Measurements from ENCODE around the gene ARF3.

ARF3 gene

GRCh38 chr12:48946943-48947342 is 10.3 kb downstream of the ARF3 start:
- no peak for TF ChIP-seq TEAD4 (IDR thresholded peaks at IDR 0.05)
- no peak for TF ChIP-seq EP300 (IDR thresholded peaks at IDR 0.05; ENCODE audit: borderline replicate concordance)
- no peak for TF ChIP-seq TCF12 (IDR thresholded peaks at IDR 0.05; ENCODE audit: low read depth)
- TF ChIP-seq, protein P1, sequence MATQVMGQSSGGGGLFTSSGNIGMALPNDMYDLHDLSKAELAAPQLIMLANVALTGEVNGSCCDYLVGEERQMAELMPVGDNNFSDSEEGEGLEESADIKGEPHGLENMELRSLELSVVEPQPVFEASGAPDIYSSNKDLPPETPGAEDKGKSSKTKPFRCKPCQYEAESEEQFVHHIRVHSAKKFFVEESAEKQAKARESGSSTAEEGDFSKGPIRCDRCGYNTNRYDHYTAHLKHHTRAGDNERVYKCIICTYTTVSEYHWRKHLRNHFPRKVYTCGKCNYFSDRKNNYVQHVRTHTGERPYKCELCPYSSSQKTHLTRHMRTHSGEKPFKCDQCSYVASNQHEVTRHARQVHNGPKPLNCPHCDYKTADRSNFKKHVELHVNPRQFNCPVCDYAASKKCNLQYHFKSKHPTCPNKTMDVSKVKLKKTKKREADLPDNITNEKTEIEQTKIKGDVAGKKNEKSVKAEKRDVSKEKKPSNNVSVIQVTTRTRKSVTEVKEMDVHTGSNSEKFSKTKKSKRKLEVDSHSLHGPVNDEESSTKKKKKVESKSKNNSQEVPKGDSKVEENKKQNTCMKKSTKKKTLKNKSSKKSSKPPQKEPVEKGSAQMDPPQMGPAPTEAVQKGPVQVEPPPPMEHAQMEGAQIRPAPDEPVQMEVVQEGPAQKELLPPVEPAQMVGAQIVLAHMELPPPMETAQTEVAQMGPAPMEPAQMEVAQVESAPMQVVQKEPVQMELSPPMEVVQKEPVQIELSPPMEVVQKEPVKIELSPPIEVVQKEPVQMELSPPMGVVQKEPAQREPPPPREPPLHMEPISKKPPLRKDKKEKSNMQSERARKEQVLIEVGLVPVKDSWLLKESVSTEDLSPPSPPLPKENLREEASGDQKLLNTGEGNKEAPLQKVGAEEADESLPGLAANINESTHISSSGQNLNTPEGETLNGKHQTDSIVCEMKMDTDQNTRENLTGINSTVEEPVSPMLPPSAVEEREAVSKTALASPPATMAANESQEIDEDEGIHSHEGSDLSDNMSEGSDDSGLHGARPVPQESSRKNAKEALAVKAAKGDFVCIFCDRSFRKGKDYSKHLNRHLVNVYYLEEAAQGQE (IDR thresholded peaks at IDR 0.05; ENCODE audit: low read depth), result no peak
- TF ChIP-seq FOXM1 (IDR thresholded peaks at IDR 0.05; ENCODE audit: borderline replicate concordance, low read depth), result no peak
- TF ChIP-seq TAF1 (IDR thresholded peaks at IDR 0.05; ENCODE audit: low read depth), result no peak
- TF ChIP-seq CEBPB (IDR thresholded peaks at IDR 0.05), result no peak
- TF ChIP-seq ZBTB7A (IDR thresholded peaks at IDR 0.05; ENCODE audit: low read depth), result no peak
- no peak for TF ChIP-seq CREB1 (IDR thresholded peaks at IDR 0.05; ENCODE audit: low read depth)
- no peak for TF ChIP-seq RAD21 (IDR thresholded peaks at IDR 0.05; ENCODE audit: low read depth)
- no peak for TF ChIP-seq NFIC (IDR thresholded peaks at IDR 0.05)
- TF ChIP-seq YY1 (IDR thresholded peaks at IDR 0.05; ENCODE audit: low read depth), result no peak
- TF ChIP-seq EGR1 (IDR thresholded peaks at IDR 0.05), result no peak
- TF ChIP-seq, protein P2, sequence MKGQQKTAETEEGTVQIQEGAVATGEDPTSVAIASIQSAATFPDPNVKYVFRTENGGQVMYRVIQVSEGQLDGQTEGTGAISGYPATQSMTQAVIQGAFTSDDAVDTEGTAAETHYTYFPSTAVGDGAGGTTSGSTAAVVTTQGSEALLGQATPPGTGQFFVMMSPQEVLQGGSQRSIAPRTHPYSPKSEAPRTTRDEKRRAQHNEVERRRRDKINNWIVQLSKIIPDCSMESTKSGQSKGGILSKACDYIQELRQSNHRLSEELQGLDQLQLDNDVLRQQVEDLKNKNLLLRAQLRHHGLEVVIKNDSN (IDR thresholded peaks at IDR 0.05), result no peak

GRCh38 chr12:48946205-48946604 is 11.1 kb downstream of the ARF3 start:
- TF ChIP-seq MAX (IDR thresholded peaks at IDR 0.05) (no peak), YY1 (IDR thresholded peaks at IDR 0.05; ENCODE audit: low read depth) (no peak), ZBTB7A (IDR thresholded peaks at IDR 0.05; ENCODE audit: low read depth) (no peak), FOXM1 (IDR thresholded peaks at IDR 0.05; ENCODE audit: borderline replicate concordance, low read depth) (no peak), TEAD4 (IDR thresholded peaks at IDR 0.05) (no peak)

- TF ChIP-seq FOXM1 (IDR thresholded peaks at IDR 0.05; ENCODE audit: borderline replicate concordance, low read depth) (no peak), NFIC (IDR thresholded peaks at IDR 0.05) (no peak), CREB1 (IDR thresholded peaks at IDR 0.05; ENCODE audit: low read depth) (no peak), YY1 (IDR thresholded peaks at IDR 0.05; ENCODE audit: low read depth) (no peak), EGR1 (IDR thresholded peaks at IDR 0.05) (no peak), TAF1 (IDR thresholded peaks at IDR 0.05; ENCODE audit: low read depth) (no peak), MAX (IDR thresholded peaks at IDR 0.05) (no peak), ZBTB7A (IDR thresholded peaks at IDR 0.05; ENCODE audit: low read depth) (no peak), TEAD4 (IDR thresholded peaks at IDR 0.05) (no peak), CEBPB (IDR thresholded peaks at IDR 0.05) (no peak), TCF12 (IDR thresholded peaks at IDR 0.05; ENCODE audit: low read depth) (no peak), RAD21 (IDR thresholded peaks at IDR 0.05; ENCODE audit: low read depth) (no peak), EP300 (IDR thresholded peaks at IDR 0.05; ENCODE audit: borderline replicate concordance) (no peak)
- TF ChIP-seq, protein P2 (IDR thresholded peaks at IDR 0.05), result no peak
- TF ChIP-seq, protein P1 (IDR thresholded peaks at IDR 0.05; ENCODE audit: low read depth), result no peak
These were observed 14.1 kb downstream of the ARF3 start for GRCh38 chr12:48943221-48943620.

- TF ChIP-seq, protein P2 (IDR thresholded peaks at IDR 0.05), result no peak
- no peak for TF ChIP-seq RAD21 (IDR thresholded peaks at IDR 0.05; ENCODE audit: low read depth)
- TF ChIP-seq TAF1 (IDR thresholded peaks at IDR 0.05; ENCODE audit: low read depth), result no peak
- no peak for TF ChIP-seq FOXM1 (IDR thresholded peaks at IDR 0.05; ENCODE audit: borderline replicate concordance, low read depth)
- no peak for TF ChIP-seq TCF12 (IDR thresholded peaks at IDR 0.05; ENCODE audit: low read depth)
- TF ChIP-seq EGR1 (IDR thresholded peaks at IDR 0.05), result no peak
- TF ChIP-seq, protein P1 (IDR thresholded peaks at IDR 0.05; ENCODE audit: low read depth), result no peak
- TF ChIP-seq EP300 (IDR thresholded peaks at IDR 0.05; ENCODE audit: borderline replicate concordance), result no peak
- TF ChIP-seq CREB1 (IDR thresholded peaks at IDR 0.05; ENCODE audit: low read depth), result no peak
These were observed 17.1 kb downstream of the ARF3 start for GRCh38 chr12:48940181-48940580.
